HEK293 (cell line): ENCODE measurements around the gene GAST.
A peak's percentile ranks its signal among the peaks of the same experiment; 100 is the strongest.

Experiments used
- BCL11A ChIP-seq: fragments of 450-650 bp; formaldehyde crosslinking; IDR thresholded peaks from 2 replicates; pipeline ENCODE4 v1.5.1; 2016; ENCODE audit warnings: low read depth, missing biosample characterization, missing genetic modification characterization
- EGR2 ChIP-seq: fragments of 450-650 bp; formaldehyde crosslinking; IDR thresholded peaks from 2 replicates; pipeline ENCODE4 v1.5.1; 2016; ENCODE audit warnings: low read depth, missing biosample characterization, missing genetic modification characterization
- PRDM2 ChIP-seq: fragments of 450-650 bp; formaldehyde crosslinking; IDR thresholded peaks from 2 replicates; pipeline ENCODE4 v1.5.1; 2016; ENCODE audit warnings: missing biosample characterization, missing genetic modification characterization, borderline replicate concordance
- RBAK ChIP-seq: fragments of 450-650 bp; formaldehyde crosslinking; IDR thresholded peaks from 2 replicates; pipeline ENCODE4 v1.5.1; 2016; ENCODE audit warnings: missing biosample characterization, missing genetic modification characterization
- SCRT2 ChIP-seq: fragments of 450-650 bp; formaldehyde crosslinking; IDR thresholded peaks from 2 replicates; pipeline ENCODE4 v1.5.1; 2016; ENCODE audit warnings: missing biosample characterization, missing genetic modification characterization
- SP3 ChIP-seq: fragments of 450-650 bp; formaldehyde crosslinking; IDR thresholded peaks from 2 replicates; pipeline ENCODE4 v1.5.1; 2016; ENCODE audit warnings: missing biosample characterization, missing genetic modification characterization
- TRIM28 ChIP-seq: IDR thresholded peaks from 2 replicates; pipeline ENCODE4 v1.6.1; 2011; ENCODE audit warnings: low read length, control low read depth, borderline replicate concordance
- YY1 ChIP-seq: fragments of 450-650 bp; formaldehyde crosslinking; IDR thresholded peaks from 2 replicates; pipeline ENCODE4 v1.5.1; 2018; ENCODE audit warnings: missing biosample characterization, missing genetic modification characterization
- ZBTB11 ChIP-seq: fragments of 450-650 bp; formaldehyde crosslinking; conservative IDR thresholded peaks from 2 replicates; pipeline ENCODE4 v1.5.1; 2016; ENCODE audit warnings: low read depth, missing biosample characterization, missing genetic modification characterization
- ZBTB7A ChIP-seq: fragments of 450-650 bp; formaldehyde crosslinking; IDR thresholded peaks from 2 replicates; pipeline ENCODE4 v1.5.1; 2016; ENCODE audit warnings: low read depth, missing biosample characterization, missing genetic modification characterization
- ZNF140 ChIP-seq: fragments of 450-650 bp; formaldehyde crosslinking; IDR thresholded peaks from 2 replicates; pipeline ENCODE4 v1.5.1; 2016; ENCODE audit warnings: missing biosample characterization, missing genetic modification characterization
- ZNF184 ChIP-seq: fragments of 450-650 bp; IDR thresholded peaks from 2 replicates; pipeline ENCODE4 v1.5.1; 2018; ENCODE audit warnings: missing biosample characterization, mild to moderate bottlenecking, missing genetic modification characterization
- ZNF239 ChIP-seq: fragments of 450-650 bp; formaldehyde crosslinking; IDR thresholded peaks from 2 replicates; pipeline ENCODE4 v1.5.1; 2016; ENCODE audit warnings: missing biosample characterization, missing genetic modification characterization
- ZNF311 ChIP-seq: fragments of 450-650 bp; formaldehyde crosslinking; IDR thresholded peaks from 2 replicates; pipeline ENCODE4 v1.5.1; 2017; ENCODE audit warnings: missing biosample characterization, missing genetic modification characterization, borderline replicate concordance
- ZNF335 ChIP-seq: fragments of 450-650 bp; formaldehyde crosslinking; conservative IDR thresholded peaks from 2 replicates; pipeline ENCODE4 v1.5.1; 2016; ENCODE audit warnings: missing biosample characterization, missing genetic modification characterization
- ZNF518A ChIP-seq: fragments of 450-650 bp; formaldehyde crosslinking; conservative IDR thresholded peaks from 2 replicates; pipeline ENCODE4 v1.5.1; 2016; ENCODE audit warnings: low read depth, missing biosample characterization, missing genetic modification characterization
- ZNF530 ChIP-seq: fragments of 450-650 bp; formaldehyde crosslinking; IDR thresholded peaks from 2 replicates; pipeline ENCODE4 v1.5.1; 2016; ENCODE audit warnings: low read depth, missing biosample characterization, missing genetic modification characterization
- ZNF561 ChIP-seq: fragments of 450-650 bp; IDR thresholded peaks from 2 replicates; pipeline ENCODE4 v1.5.1; 2018; ENCODE audit warnings: missing biosample characterization, missing genetic modification characterization, borderline replicate concordance
- ZNF571 ChIP-seq: fragments of 450-650 bp; formaldehyde crosslinking; IDR thresholded peaks from 2 replicates; pipeline ENCODE4 v1.5.0; 2017; ENCODE audit warnings: missing biosample characterization, missing genetic modification characterization
- ZNF610 ChIP-seq: fragments of 450-650 bp; formaldehyde crosslinking; IDR thresholded peaks from 2 replicates; pipeline ENCODE4 v1.5.1; 2016; ENCODE audit warnings: missing biosample characterization, missing genetic modification characterization, borderline replicate concordance
- ZNF621 ChIP-seq: fragments of 450-650 bp; formaldehyde crosslinking; IDR thresholded peaks from 2 replicates; pipeline ENCODE4 v1.5.1; 2017; ENCODE audit warnings: missing biosample characterization, missing genetic modification characterization
- ZNF654 ChIP-seq: fragments of 450-650 bp; formaldehyde crosslinking; IDR thresholded peaks from 2 replicates; pipeline ENCODE4 v1.5.1; 2016; ENCODE audit warnings: low read depth, missing biosample characterization, missing genetic modification characterization
- ZNF707 ChIP-seq: fragments of 450-650 bp; formaldehyde crosslinking; IDR thresholded peaks from 2 replicates; pipeline ENCODE4 v1.5.1; 2016; ENCODE audit warnings: missing biosample characterization, missing genetic modification characterization
- ZNF785 ChIP-seq: fragments of 450-650 bp; formaldehyde crosslinking; IDR thresholded peaks from 2 replicates; pipeline ENCODE4 v1.5.1; 2016; ENCODE audit warnings: missing biosample characterization, missing genetic modification characterization
- ZSCAN23 ChIP-seq: fragments of 450-650 bp; formaldehyde crosslinking; IDR thresholded peaks from 2 replicates; pipeline ENCODE4 v1.5.1; 2016; ENCODE audit warnings: missing biosample characterization, missing genetic modification characterization
- ZSCAN30 ChIP-seq: fragments of 450-650 bp; IDR thresholded peaks from 2 replicates; pipeline ENCODE4 v1.5.1; 2018; ENCODE audit warnings: missing biosample characterization, mild to moderate bottlenecking, missing genetic modification characterization, moderate library complexity

Gene GAST

DNA sequence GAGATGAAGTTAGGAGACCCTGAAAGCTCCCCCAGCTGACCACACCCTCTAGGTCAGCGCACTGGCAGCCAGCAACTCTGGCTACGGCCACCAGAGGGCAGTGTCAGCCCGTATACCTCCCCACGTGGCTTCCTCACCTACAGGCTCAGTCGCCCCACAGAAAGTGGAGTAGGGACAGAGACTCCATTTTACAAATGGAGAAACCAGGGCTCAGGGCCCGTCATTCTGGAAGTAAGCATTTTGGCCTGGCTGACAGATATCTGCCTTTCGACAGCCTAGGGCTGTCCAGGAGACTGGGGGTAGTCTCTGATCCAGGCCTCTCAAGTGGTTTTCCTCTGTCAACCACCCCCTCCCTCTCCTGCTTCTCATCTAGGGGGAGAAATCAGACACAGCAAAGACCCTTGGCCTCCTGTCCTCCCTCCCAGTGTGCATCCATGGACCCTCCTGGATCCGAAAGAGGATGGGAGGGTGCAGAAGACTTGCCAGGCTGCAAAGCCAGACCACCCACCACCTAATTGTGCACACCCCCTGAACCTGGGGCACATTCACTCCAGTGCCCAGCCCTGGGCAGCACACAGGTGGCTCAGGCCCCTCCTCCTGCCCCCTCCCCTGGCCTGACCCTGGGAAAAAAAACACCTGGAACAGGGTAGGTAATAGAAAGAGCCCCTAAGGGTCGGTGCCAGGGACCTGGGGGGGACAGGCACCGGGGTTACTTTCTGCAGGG, 26.1 kb downstream of the GAST start (continued):
- TF ChIP-seq ZBTB11 (tag by site-specific recombination) (no peak), ZSCAN30 (tag by site-specific recombination) (peak; percentile 79; the same call in 1 of the 2 replicates), ZNF561 (no peak), SP3 (tag by site-specific recombination) (no peak), RBAK (tag by site-specific recombination) (no peak), SCRT2 (tag by site-specific recombination) (peak; percentile 57; the same call in 1 of the 2 replicates), EGR2 (tag by site-specific recombination) (no peak), ZNF707 (tag by site-specific recombination) (no peak), ZNF335 (tag by site-specific recombination) (peak; percentile 54), TRIM28 (no peak), PRDM2 (tag by site-specific recombination) (no peak), ZNF311 (no peak), ZNF571 (tag by site-specific recombination) (no peak), ZNF239 (no peak), ZNF140 (tag by site-specific recombination) (no peak), ZNF621 (tag by site-specific recombination) (no peak), ZBTB7A (tag by site-specific recombination) (no peak), ZNF518A (no peak), BCL11A (tag by site-specific recombination) (no peak), ZNF530 (no peak), ZNF785 (tag by site-specific recombination) (no peak), ZNF610 (tag by site-specific recombination) (no peak), ZNF654 (tag by site-specific recombination) (peak; percentile 96), YY1 (tag by site-specific recombination) (peak; percentile 89), ZNF184 (tag by site-specific recombination) (0 out of 2 replicates have a peak, but pooled peaks have one; percentile 17), ZSCAN23 (tag by site-specific recombination) (no peak)
